ENCODE data around the gene KRT78.

DNA sequence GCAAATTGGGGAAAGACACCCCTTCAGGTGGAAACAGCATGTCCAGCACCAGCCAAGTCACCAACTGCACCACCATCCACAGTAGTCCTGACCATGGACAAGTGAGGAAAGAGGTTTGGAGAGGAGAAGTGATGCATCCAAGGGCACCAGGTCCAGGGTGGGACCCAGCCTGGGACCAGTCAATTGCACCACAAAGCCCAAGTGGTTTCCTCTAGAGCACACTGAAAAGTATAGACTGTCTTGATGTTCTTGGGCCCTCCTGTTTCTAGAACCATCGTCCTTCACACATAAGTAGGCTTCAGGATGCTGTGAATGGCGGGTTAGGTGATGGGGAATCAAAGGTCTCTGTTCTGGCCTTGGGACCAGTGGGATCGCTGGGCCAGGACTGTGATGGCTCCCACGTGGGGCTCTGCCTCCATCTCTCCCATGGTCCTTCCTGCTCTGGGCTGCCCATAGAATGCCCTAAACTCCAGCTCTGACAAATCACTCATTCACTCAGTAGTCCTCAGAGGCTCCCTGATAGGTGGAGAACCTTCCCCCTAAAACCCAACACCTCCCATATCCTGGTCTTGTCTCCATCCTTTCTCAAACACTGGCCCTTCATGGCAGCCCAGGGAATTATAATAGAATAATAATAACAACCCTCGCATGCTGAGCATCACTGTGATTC, 23.9 kb downstream of the KRT78 start:
- TF ChIP-seq, protein P1, sequence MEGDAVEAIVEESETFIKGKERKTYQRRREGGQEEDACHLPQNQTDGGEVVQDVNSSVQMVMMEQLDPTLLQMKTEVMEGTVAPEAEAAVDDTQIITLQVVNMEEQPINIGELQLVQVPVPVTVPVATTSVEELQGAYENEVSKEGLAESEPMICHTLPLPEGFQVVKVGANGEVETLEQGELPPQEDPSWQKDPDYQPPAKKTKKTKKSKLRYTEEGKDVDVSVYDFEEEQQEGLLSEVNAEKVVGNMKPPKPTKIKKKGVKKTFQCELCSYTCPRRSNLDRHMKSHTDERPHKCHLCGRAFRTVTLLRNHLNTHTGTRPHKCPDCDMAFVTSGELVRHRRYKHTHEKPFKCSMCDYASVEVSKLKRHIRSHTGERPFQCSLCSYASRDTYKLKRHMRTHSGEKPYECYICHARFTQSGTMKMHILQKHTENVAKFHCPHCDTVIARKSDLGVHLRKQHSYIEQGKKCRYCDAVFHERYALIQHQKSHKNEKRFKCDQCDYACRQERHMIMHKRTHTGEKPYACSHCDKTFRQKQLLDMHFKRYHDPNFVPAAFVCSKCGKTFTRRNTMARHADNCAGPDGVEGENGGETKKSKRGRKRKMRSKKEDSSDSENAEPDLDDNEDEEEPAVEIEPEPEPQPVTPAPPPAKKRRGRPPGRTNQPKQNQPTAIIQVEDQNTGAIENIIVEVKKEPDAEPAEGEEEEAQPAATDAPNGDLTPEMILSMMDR (IDR thresholded peaks at IDR 0.05), result no peak
- TF ChIP-seq EZH2 (IDR thresholded peaks at IDR 0.05; ENCODE audit: borderline replicate concordance, insufficient read depth, low read depth, low read length, poor library complexity, severe bottlenecking), result no peak
